Muscle of back (tissue), 11 donors: Measurements from ENCODE around the gene TOM1L1. TPM values are rescaled to one million over a fixed set of nuclear protein-coding genes. Genes with fewer than 3 reads are reported as not detected.

ENCODE experiments used
- DNase-seq, 3 donors: peaks; one replicate each; pipeline versions ENCODE4 v3.0.0 to v3.0.0-alpha.2; 2013
- polyA plus RNA-seq, 10 donors: library from polyadenylated mRNA; unstranded; fragments of 120-200 nt; gene quantifications; one replicate each; pipeline ENCODE4 v1.2.1, GENCODE V29; 2013; ENCODE audit not compliant: insufficient read length in 10 of 10

TOM1L1 gene
- polyA plus RNA-seq, 10 donors, result 4.2 to 16.1 (median 6.3) TPM

DNA sequence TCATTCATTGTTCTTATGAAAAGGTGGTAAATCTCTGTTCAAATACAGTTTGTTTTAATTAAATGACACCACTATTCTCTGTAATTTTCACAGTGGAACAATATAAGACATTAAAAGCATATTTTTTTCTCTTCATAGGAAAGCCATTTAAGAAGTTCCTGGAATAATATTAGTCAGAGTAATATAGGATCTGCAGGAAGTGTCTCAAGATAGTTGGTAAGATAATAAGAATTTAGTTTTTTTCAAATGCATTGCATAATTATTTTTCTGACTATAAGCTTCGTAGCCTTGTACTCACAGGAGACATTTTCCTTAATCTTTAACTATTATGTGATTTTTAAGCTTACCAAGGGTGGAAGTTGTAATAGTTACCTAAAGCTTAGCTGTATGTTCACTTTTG is 84.8 kb downstream of the TOM1L1 start:
- DNase-seq, result no peak

DNA sequence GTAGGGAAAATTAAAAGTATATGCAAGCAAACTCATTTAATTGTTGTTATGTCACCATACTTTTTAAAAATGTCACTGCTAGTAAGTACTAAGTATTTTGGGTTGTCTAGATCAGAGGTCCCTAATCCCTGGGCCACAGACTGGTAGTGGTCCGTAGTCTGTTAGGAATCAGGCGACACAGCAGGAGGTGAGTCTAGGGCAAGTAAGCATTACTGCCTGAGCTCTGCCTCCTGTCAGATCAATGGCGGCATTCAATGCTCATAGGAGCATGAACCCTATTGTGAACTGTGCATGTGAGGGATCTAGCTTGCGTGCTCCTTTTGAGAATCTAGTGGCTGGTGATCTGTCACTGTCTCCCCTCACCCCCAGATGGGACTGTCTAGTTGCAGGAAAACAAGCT is 89.5 kb downstream of the TOM1L1 start:
- no peak for DNase-seq

DNA sequence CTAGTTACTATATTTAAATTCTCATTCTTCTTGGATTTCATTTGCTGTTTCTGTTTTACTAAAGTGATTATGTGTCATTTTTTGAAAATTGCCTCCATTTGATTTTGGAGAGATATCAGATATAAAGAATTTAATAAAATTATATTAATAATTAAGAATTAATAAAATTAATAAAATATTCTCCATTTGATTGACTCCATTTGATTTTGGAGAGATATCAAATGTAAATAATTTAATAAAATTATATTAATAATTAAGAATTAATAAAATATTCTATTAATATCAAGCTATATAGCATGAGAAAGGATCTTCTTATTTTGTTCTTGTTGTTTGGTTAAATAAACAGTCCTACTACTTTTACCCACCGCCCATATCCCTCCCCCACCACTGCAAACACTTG is 90.9 kb downstream of the TOM1L1 start:
- no peak for DNase-seq

DNA sequence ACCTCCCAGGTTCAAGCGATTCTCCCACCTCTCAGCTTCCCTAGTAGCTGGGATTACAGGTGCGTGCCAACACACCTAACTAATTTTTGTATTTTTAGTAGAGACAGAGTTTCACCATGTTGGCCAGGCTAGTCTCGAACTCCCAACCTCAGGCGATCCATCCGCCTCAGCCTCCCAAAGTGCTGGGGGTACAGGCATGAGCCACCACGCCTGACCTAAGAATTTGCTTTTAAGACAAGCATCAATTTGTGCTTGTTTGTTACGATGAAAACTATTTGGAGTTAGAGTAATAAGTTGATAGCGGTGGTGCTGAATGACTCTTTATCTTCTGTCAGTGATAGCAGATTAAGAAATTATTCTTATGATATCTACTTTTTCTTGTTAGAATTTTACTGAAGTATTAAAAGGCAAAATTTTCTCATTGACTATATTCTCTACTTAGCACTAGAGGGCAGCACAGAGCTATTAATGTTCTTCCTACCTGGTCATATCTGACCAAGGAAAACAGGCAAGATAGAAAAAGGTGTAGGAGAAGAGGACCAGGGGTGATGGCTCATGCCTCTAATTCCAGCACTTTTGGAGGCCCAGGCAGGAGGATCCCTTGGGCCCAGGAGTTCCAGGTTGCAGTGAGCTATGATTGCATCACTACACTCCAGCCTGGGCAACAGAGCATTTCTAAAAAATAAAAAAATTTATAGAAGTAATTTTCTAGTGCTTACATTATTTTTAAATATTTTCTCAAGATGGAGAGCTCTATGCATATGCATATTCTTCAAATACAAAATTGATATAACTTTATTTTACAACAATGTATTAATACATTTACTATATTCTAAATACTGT is 92.4 kb downstream of the TOM1L1 start:
- DNase-seq, result peak; percentile 30 to 63 (median 48)

DNA sequence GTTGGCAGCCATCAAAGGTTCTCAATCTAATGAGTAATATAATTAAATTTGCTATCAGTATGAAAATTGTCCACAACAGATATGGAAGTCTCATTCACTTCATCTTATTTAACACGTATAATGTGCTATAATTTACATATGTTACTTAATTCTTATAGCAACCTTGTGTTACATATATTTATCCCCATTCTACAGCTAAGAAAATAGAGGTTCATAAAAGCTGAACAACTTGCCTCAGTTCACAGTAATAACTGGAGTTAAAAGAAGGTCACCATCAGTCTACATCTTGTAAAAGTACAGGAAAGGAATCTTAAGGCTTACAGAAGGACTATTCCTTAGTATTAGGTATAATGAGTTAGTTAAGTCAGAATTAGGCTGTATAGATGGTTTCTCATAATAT is 95.8 kb downstream of the TOM1L1 start:
- DNase-seq, result no peak

DNA sequence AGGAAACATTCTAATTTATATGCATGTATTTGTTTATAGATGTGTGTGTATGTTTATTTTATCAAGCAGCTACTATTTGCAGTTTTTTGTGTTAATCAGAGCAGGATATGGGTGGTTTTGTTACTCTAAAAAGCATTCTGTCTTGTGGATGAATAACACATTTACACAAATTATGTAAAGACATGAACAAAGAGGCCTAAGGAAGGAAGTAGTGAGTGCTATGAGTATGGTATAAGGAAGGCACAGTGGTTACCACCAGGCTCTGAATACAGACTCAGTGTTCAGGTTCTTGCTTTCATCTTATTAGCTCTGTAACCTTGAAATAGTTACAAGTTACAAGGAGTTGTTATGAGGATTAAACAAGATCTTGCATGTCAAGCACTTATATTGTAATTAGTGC is 101.8 kb downstream of the TOM1L1 start:
- DNase-seq, result no peak

DNA sequence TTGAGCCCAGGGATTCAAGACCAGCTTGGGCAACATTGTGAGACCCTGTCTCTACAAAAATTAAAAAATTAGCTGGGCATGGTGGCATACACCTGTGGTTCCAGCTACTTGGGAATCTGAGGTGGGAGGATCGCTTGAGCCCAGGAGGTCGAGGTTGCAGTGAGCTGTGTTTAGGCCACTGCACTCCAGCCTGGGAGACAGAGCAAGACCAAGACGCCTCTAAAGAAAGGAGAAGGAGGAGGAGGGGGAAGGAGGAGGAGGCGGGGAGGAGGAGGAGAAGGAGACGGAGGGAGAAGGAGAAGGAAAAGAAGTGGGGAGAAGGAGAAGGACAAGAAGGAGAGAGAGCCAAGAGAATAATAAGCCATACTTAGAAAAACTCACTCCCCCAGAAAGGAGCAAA is 103.8 kb downstream of the TOM1L1 start:
- no peak for DNase-seq

DNA sequence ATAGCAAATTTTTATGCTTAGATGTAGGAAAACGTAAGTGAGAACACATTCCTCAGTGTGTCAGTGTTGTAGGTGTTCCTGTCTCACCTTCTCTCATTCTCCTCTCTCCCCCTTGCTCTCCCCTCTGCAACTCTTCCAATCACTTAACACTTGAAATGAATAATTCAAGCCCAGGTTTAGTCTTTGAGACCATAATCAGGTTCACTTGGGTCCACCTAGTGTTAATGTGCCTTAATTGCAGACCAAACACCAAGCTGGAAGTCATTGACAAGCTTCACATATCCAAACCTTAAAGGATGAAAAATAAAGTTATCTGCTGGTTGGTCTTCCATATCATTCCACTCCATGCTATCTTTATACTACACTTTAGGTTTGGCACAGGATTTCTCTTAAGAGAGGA is 104.9 kb downstream of the TOM1L1 start:
- no peak for DNase-seq

Other genes starting within 250 kb of the TOM1L1 start
- gene COX11, start 67.8 kb downstream of the TOM1L1 start, polyA plus RNA-seq, result 10 to 100 TPM; 30.6 to 43.0 (median 36.1) TPM
- 1 to 10 TPM; 3.8 to 5.6 (median 4.8) TPM for gene STXBP4, start 67.9 kb downstream of the TOM1L1 start, polyA plus RNA-seq